ENCODE measurements around the gene MAVS.
"Not testable (repeated sequence)": the region's sequence is repeated elsewhere in the genome, so short reads cannot be mapped to it uniquely, and the experiment has no call there.

Gene MAVS

GRCh38 chr20:3857405-3857804 is 10.8 kb downstream of the MAVS start:
- DNase-seq: no peak

DNA sequence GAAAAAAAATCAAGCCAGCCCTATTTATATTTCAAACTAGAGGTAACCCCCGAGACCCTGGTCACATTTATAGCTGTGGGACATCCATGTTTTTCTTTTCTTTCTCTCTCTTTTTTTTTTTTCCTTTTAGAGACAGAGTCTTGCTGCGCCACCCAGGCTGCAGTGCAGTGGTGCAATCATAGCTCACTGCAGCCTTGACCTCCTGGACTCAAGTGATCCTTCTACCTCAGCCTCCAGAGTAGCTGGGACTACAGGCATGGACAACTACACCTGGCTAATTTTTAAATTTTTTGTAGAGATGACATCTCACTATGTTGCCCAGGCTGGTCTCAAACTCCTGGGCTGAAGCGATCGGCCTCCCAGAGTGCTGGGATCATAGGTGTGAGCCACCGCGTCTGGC is 12.1 kb downstream of the MAVS start:
- DNase-seq: no peak

- DNase-seq: no peak
Measured at GRCh38 chr20:3861191-3861590, 14.6 kb downstream of the MAVS start.

- DNase-seq: no peak
Measured at GRCh38 chr20:3862333-3862732, 15.7 kb downstream of the MAVS start.

- no peak for DNase-seq
Measured at GRCh38 chr20:3863317-3863716, 16.7 kb downstream of the MAVS start.

DNA sequence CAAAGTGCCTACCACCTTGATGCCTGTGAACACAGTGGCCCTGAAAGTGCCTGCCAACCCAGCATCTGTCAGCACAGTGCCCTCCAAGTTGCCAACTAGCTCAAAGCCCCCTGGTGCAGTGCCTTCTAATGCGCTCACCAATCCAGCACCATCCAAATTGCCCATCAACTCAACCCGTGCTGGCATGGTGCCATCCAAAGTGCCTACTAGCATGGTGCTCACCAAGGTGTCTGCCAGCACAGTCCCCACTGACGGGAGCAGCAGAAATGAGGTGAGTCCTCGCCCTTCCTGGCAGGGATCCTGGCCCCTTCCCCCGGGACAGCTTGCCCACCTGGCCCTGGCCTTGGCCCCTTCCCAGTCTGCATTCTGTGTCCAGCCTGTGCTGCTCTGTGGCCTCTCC is 17.9 kb downstream of the MAVS start:
- no peak for DNase-seq

- no peak for DNase-seq
Measured at GRCh38 chr20:3865152-3865886, 18.7 kb downstream of the MAVS start.

GRCh38 chr20:3865887-3866407 is 19.3 kb downstream of the MAVS start:
- DNase-seq: no peak

- no peak for DNase-seq
Measured at GRCh38 chr20:3866464-3866863, 19.8 kb downstream of the MAVS start.

- DNase-seq: no peak
Measured at GRCh38 chr20:3867802-3868201, 21.2 kb downstream of the MAVS start.

GRCh38 chr20:3869839-3870634 is 23.4 kb downstream of the MAVS start:
- DNase-seq: no peak

DNA sequence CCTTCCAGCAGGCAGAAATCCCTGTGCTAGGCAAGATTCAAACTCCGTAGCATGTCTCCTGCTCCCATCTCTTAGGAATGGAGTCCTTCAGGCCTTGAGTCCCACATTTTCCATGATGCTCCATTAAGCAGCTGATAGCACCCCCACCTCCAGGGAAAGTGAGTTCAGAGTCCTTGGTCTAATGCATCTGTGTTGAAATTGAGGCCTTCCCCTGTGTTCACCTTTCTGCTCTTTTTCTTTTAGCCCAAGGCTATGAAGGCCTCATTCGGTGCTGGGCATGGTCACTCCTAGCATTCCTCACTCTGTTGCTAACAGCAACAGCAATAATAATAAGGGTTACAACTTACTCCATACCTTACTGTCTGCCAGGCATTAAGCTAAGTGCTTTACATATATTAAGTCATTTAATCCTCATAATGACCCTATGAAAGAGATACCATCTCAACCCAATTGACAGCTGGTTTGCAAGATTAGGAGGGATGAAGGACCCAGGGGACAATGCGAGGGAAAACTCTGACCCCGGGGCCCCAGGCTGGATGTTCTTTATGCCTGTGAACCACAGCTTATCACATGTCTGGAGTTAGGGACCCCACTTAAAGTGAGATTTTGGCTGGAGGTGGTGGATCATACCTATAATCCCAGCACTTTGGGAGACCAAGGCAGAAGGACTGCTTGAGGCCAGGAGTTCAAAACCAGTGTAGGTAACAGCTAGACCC is 25.1 kb downstream of the MAVS start:
- no peak for DNase-seq

- no peak for DNase-seq
Measured at GRCh38 chr20:3873507-3873906, 26.9 kb downstream of the MAVS start.

DNA sequence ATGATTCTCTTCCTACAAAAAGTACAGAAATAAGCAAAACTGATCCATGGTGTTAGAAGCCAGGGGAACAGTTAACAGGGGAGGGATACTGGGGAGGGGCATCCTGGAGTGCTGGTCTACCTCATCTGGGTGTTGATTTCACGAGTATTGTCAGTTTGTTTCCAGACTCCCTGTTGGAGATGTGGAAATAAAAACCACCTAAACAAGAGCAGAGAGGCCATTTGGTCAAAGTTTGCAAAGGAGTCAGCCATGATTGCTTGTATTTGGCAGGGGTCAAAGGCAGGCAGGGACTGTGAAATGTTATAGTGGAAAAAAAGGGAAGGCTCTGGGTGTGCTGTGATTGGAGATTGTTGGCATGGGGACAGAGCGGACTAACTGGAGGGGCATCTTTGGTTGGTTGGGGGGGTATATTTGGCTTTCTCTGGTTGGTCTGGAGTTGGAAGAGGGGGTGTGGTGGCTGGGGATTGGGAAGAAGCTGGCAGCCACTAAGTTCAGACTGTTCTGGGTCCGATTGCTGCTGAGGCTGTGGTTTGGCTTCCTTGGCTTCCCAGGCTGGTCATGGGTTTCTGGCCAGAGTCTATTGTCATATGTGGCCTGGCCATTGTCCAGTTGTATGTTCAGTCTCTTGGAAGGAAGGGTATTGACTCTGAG is 27.7 kb downstream of the MAVS start:
- no peak for DNase-seq

- no peak for DNase-seq
Measured at GRCh38 chr20:3875378-3875974, 28.8 kb downstream of the MAVS start.

DNA sequence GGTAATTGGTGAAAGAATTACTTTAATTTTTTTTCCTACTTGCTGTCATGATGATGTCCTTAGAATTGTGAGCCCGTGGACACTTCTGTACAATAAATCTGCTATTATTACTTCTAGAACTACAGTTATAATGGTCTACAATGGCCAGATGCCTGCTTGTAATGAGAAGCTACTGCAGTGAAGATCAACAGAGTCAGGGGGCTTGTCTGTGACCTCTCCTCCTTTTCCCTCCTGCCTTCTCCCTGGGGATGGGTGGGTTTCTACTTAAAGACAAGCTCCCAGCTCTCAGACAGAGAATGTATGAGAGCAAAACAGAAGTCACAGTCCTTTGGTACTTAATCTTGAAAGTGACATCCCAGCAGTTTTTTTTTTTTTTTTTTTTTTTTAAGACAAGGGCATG is 29.4 kb downstream of the MAVS start:
- no peak for DNase-seq

GRCh38 chr20:3876676-3877075 is 30.0 kb downstream of the MAVS start:
- no peak for DNase-seq

- not testable (repeated sequence) for DNase-seq
Measured at GRCh38 chr20:3878921-3879274, 32.3 kb downstream of the MAVS start.

DNA sequence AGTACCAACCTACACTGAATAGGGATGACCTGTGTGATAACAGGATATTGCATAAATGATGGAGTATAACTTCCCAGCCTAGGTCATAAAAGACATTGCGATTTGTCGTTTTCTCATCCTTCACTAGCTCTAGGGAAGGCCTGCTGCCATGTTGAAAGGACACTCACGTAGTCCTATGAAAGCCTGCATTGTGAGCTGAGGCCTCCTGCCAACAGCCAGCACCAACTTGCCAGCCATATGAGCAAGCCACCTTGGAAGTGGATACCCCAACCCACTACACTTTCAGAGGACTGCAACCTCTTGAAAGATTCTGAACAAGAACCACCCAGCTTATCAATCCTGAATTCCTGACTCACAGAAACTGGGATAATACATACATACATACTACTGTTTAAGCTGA is 39.1 kb downstream of the MAVS start:
- no peak for DNase-seq

DNA sequence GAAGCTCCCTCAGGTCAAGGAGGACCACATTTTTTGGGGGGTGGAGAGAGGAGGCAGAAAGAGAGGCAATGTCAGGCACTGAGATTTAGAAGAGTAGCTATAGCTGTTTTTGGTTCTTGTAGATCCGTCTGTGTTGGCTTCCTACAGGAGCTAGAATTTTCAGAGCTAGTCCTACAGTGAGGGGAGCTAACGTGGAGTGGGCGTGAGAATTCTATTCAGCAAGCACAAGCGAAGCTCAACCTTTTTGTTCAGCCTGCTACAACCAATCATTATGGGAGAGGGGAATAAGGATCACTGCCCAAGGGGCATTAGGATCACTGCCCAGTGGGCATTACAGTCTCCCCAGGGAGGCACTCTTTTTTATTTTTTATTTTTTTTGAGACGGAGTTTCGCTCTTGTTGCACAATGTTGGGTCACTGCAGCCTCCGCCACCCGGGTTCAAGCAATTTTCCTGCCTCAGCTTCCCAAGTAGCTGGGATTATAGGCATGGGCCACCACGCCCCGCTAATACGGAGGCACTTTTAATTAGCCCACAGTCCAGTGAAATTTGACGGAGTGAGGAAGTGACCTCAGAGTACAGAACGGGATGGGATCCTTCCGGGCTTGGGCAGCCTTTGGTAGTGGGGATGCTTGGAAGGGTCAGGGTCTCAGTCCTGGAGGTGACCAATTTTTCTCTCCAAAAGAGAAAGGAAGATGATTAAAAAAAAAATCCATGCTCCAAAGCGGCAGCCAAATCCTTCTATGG is 41.4 kb downstream of the MAVS start:
- DNase-seq: no peak

GRCh38 chr20:3888622-3889488 is 42.2 kb downstream of the MAVS start, which contains the start of gene PANK2:
PANK2 (plus strand) TSS chr20:3889387.
- peak; percentile 96 for DNase-seq

Data from CD4-positive, alpha-beta T cell treated with Interleukin-15 for 1 hour (primary cell).